SK-N-SH treated with all-trans-retinoic acid at 6 μM for 48 hours (cell line): ENCODE data around the gene MTA3.

ENCODE experiments used
- ATAC-seq: fragments of 200-7000 bp; cut with Tn5 transposase; 3 replicates; pipeline ENCODE4 v1.9.1; 2020; ENCODE audit warnings: mild to moderate bottlenecking, moderate library complexity
- ARNTL ChIP-seq: fragments of 450-650 bp; formaldehyde crosslinking; IDR thresholded peaks from 2 replicates; pipeline ENCODE4 v1.5.0; 2020; ENCODE audit warnings: low read depth, mild to moderate bottlenecking, moderate library complexity, borderline replicate concordance
- BACH2 ChIP-seq: fragments of 250-450 bp; sonication (Bioruptor Pico); IDR thresholded peaks from 2 replicates; pipeline ENCODE4 v1.9.0; 2021; ENCODE audit warnings: mild to moderate bottlenecking, borderline replicate concordance
- CREB5 ChIP-seq: fragments of 250-450 bp; sonication (Bioruptor Pico); IDR thresholded peaks from 2 replicates; pipeline ENCODE4 v1.5.1; 2020; ENCODE audit warnings: low read depth, mild to moderate bottlenecking, moderate library complexity
- CSDC2 ChIP-seq: fragments of 250-450 bp; sonication (Bioruptor Pico); IDR thresholded peaks from 2 replicates; pipeline ENCODE4 v1.5.0; 2020; ENCODE audit warnings: mild to moderate bottlenecking, moderate library complexity
- ESRRG ChIP-seq: fragments of 250-450 bp; sonication (Bioruptor Pico); IDR thresholded peaks from 2 replicates; pipeline ENCODE4 v1.6.1; 2021; ENCODE audit warnings: mild to moderate bottlenecking
- GLIS3 ChIP-seq: fragments of 250-450 bp; sonication (Bioruptor Pico); IDR thresholded peaks from 2 replicates; pipeline ENCODE4 v1.5.0; 2020; ENCODE audit warnings: mild to moderate bottlenecking, moderate library complexity
- ISL1 ChIP-seq: fragments of 250-450 bp; sonication (Bioruptor Pico); IDR thresholded peaks from 2 replicates; pipeline ENCODE4 v2.1.2; 2022; ENCODE audit warnings: mild to moderate bottlenecking, moderate library complexity
- OSR1 ChIP-seq: fragments of 250-450 bp; sonication (Bioruptor Pico); IDR thresholded peaks from 2 replicates; pipeline ENCODE4 v1.8.0; 2022; ENCODE audit warnings: moderate library complexity, mild to moderate bottlenecking, inconsistent platforms
- PATZ1 ChIP-seq: fragments of 250-450 bp; sonication (Bioruptor Pico); IDR thresholded peaks from 2 replicates; pipeline ENCODE4 v1.8.0; 2020; ENCODE audit warnings: mild to moderate bottlenecking, moderate library complexity, borderline replicate concordance
- POU6F1 ChIP-seq: fragments of 250-450 bp; sonication (Bioruptor Pico); IDR thresholded peaks from 2 replicates; pipeline ENCODE4 v1.8.0; 2021; ENCODE audit warnings: low read depth, mild to moderate bottlenecking, moderate library complexity, borderline replicate concordance
- PPARA ChIP-seq: fragments of 250-450 bp; sonication (Bioruptor Pico); IDR thresholded peaks from 2 replicates; pipeline ENCODE4 v1.5.0; 2020; ENCODE audit warnings: mild to moderate bottlenecking, borderline replicate concordance
- RARB ChIP-seq: fragments of 250-450 bp; sonication (Bioruptor Pico); IDR thresholded peaks from 2 replicates; pipeline ENCODE4 v1.8.0; 2021; ENCODE audit warnings: mild to moderate bottlenecking, moderate library complexity
- SNAI2 ChIP-seq: fragments of 250-450 bp; sonication (Bioruptor Pico); IDR thresholded peaks from 2 replicates; pipeline ENCODE4 v1.5.0; 2020; ENCODE audit warnings: mild to moderate bottlenecking, moderate library complexity
- TCF4 ChIP-seq: fragments of 250-450 bp; sonication (Bioruptor Pico); IDR thresholded peaks from 2 replicates; pipeline ENCODE4 v1.8.0; 2021; ENCODE audit warnings: mild to moderate bottlenecking, moderate library complexity, borderline replicate concordance
- TOX ChIP-seq: fragments of 250-450 bp; sonication (Bioruptor Pico); IDR thresholded peaks from 2 replicates; pipeline ENCODE4 v1.8.0; 2021; ENCODE audit warnings: mild to moderate bottlenecking, moderate library complexity, borderline replicate concordance
- TSHZ2 ChIP-seq: fragments of 250-450 bp; sonication (Bioruptor Pico); IDR thresholded peaks from 2 replicates; pipeline ENCODE4 v1.5.0; 2020; ENCODE audit warnings: mild to moderate bottlenecking, moderate library complexity
- ZC3H10 ChIP-seq: fragments of 250-450 bp; sonication (Bioruptor Pico); IDR thresholded peaks from 2 replicates; pipeline ENCODE4 v1.5.1; 2021; ENCODE audit warnings: mild to moderate bottlenecking, moderate library complexity
- ZFP3 ChIP-seq: fragments of 250-450 bp; sonication (Bioruptor Pico); IDR thresholded peaks from 2 replicates; pipeline ENCODE4 v1.5.0; 2020; ENCODE audit warnings: mild to moderate bottlenecking, moderate library complexity
- ZNF565 ChIP-seq: fragments of 450-650 bp; formaldehyde crosslinking; conservative IDR thresholded peaks from 2 replicates; pipeline ENCODE4 v1.5.0; 2020; ENCODE audit warnings: low read depth, mild to moderate bottlenecking, moderate library complexity
- ZNF70 ChIP-seq: fragments of 450-650 bp; formaldehyde crosslinking; IDR thresholded peaks from 2 replicates; pipeline ENCODE4 v1.5.0; 2020; ENCODE audit warnings: mild to moderate bottlenecking, moderate library complexity
- ZNF8 ChIP-seq: fragments of 450-650 bp; formaldehyde crosslinking; IDR thresholded peaks from 2 replicates; pipeline ENCODE4 v1.5.0; 2020; ENCODE audit warnings: mild to moderate bottlenecking, moderate library complexity

MTA3 gene

GRCh38 chr2:42787788-42788477 lies 219.5 kb downstream of the MTA3 start (continued):
- TF ChIP-seq POU6F1, result no peak
- no peak for TF ChIP-seq RARB (CRISPR knock-in tag)
- TF ChIP-seq ZC3H10 (CRISPR knock-in tag), result no peak
- TF ChIP-seq ARNTL (CRISPR knock-in tag), result no peak
- no peak for TF ChIP-seq OSR1 (CRISPR knock-in tag)
- TF ChIP-seq BACH2 (CRISPR knock-in tag), result no peak
- TF ChIP-seq ZNF565 (CRISPR knock-in tag), result no peak
- no peak for TF ChIP-seq PPARA (CRISPR knock-in tag)
- TF ChIP-seq PATZ1, result no peak
- TF ChIP-seq SNAI2 (CRISPR knock-in tag), result no peak
- TF ChIP-seq TOX (CRISPR knock-in tag), result no peak

DNA sequence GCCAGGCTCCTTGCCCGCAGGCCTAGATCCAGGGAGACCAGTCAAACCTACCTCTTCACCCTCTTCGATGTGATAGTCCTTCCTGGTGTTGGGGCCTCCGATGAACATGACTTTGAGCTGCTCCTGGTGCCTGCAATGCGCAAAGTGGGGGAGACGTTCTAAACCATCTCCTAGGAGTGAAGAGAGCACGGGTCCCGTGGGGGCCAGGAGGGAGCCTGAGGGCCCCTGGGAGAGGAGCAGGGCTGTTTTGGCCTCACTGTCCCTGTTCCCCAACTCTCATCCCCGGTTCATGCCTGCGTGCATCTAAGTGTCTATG lies 220.0 kb downstream of the MTA3 start:
- ATAC-seq, result no peak
- TF ChIP-seq TCF4 (CRISPR knock-in tag) (no peak), BACH2 (CRISPR knock-in tag) (no peak), TSHZ2 (CRISPR knock-in tag) (no peak)

GRCh38 chr2:42788882-42789281 lies 220.4 kb downstream of the MTA3 start:
- no peak for ATAC-seq
- TF ChIP-seq RARB (CRISPR knock-in tag) (no peak), ISL1 (CRISPR knock-in tag) (no peak), SNAI2 (CRISPR knock-in tag) (no peak), POU6F1 (no peak), PATZ1 (no peak), ZFP3 (CRISPR knock-in tag) (no peak), GLIS3 (CRISPR knock-in tag) (no peak), OSR1 (CRISPR knock-in tag) (no peak), CREB5 (no peak), ZNF8 (CRISPR knock-in tag) (no peak), PPARA (CRISPR knock-in tag) (no peak), CSDC2 (CRISPR knock-in tag) (no peak), ZNF565 (CRISPR knock-in tag) (no peak), ZNF70 (no peak), ARNTL (CRISPR knock-in tag) (no peak), ESRRG (no peak)
- TF ChIP-seq, all 23 proteins: peak for 0
